Fibroblast of upper back skin (primary cell): ENCODE measurements around the gene HHIP.

Experiments used
- DNase-seq: peaks from one replicate; pipeline ENCODE4 v3.0.0-alpha.2; 2013

The HHIP gene

DNA sequence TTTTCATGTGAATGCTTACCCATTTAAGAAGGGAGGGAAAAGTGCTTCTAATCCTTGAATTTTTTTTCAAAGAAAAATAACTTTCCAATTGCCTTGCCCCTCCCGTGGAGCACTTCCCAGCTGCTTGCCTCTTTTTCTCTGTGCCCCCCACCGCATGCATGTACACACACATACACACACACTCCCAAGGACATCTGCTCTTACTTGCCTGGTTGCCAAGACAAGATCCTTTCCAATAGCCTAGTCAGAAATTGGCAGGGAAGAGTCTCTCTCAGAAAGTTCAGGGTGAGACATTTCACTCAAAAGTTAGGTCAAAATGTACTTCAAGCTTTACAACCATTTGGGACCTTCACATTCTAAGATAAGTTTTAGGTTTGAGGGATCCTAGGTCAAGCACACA, 10.9 kb downstream of the HHIP start:
- peak; percentile 41 for DNase-seq

GRCh38 chr4:144658015-144658567, 12.1 kb downstream of the HHIP start:
- no peak for DNase-seq

DNA sequence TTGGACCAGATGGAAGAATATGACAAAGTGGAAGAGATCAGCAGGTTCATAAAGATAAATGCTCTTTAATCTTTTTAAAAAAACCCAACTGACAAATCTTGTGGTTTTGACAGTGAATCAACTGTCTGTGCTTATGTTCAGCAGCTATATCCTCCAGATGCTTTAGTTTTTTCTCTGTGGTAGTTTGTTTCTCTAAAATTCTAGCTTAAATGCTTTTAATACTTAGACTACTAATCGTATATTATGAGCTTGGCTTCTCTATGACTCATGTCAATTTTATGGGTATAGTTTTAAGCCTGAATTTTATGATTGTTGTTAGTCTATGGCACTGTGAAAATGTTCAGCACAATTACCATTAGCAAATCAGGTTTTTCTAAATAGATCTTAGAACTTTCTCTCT, 12.9 kb downstream of the HHIP start:
- peak; percentile 86 for DNase-seq

DNA sequence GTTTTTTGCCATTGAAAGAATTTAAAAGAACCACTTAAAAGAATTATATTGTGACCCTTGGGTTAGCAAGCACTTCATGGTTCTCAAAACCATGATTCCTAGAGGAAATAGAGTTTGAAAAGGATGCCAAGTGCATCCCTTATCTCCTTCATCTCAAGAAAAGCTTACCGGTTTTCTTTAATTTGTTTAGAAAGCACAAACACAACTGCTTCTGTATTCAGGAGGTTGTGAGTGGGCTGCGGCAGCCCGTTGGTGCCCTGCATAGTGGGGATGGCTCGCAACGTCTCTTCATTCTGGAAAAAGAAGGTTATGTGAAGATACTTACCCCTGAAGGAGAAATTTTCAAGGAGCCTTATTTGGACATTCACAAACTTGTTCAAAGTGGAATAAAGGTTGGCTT, 13.5 kb downstream of the HHIP start:
- DNase-seq: no peak

GRCh38 chr4:144663834-144664475, 18.0 kb downstream of the HHIP start:
- no peak for DNase-seq

DNA sequence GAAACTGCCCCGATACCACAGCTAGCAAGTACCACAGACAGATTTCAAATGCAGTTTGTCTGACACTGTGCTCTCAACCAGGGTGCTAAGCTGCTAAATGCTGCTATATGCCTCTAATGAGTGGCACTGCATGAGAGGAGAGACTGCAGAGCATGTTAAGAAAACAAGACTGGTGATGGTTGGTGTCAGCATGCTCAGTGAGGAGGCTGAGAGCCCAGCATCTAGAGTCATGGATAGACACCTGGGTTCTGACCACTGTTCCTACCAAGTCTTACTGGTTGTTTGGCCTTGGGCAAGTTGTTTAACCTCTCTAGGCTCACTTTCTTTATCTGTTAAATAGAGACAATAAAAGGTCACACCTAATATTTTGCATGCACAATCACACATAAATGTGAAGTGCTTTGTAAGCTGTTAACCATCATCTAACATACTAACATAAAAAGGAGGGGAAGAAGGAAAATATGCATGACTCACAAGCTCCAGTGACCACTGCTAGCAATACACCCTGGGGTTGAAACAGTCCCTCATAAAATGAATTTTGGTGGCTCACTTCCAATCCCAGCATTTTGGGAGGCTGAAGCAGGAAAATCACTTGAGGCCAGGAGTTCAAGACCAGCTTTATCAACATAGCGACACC, 20.7 kb downstream of the HHIP start:
- peak; percentile 91 for DNase-seq

GRCh38 chr4:144667500-144667899, 21.5 kb downstream of the HHIP start:
- peak; percentile 22 for DNase-seq

GRCh38 chr4:144670776-144671175, 24.8 kb downstream of the HHIP start:
- DNase-seq: no peak

DNA sequence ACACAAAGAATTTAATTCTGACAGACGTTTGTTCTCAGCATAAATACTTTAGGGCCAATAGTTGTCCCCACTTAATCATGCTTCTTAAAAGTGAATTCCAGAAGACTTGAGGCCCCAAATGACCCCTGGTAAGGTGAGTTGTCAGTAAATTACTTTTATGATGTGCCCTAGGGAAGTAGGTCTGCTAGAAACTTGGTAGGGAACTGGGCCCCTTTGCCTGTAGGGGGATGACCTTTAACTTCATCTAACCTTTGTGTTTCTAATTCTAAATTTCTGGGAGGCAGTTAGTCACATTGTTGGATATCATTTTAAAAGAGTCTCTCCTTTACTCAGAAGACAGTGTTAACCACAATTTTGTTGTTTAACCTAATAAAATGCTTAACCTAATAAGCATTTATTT, 28.8 kb downstream of the HHIP start:
- no peak for DNase-seq

DNA sequence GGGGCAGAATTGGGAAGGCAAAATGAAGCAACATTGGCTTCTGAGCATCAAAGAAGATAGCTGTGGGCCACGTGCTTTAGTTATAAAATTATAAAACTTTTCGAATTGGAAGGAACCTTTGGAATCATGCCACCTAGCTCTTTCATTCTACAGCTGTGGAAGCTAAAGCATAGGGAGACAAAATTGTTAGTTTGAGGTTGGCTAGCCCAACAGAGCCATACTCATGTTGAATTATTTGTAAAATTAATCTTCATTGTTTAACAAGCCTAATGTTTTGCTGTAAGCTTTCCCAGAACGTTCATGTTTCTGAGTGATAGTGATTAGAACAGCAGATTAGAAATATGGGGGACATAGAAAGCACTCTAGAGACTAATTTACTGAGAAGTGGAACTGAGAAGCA, 35.9 kb downstream of the HHIP start:
- no peak for DNase-seq

DNA sequence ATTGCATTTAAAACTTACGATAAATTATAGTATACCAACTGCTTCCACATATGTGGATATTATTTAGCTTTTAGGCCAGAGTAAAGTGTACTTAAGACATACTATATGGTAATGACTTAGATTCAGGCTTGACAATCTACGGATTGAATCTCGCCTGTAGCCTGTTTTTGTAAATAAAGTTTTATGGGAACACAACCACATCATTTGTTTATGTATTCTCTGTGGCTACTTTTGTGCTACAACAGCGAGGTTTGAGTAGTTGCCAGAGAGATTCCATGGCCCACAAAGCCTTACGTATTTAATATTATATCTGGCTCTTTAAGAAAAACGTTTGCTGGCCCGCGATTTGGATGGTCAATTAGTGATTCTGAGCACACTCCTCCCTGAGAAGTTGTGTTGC, 37.6 kb downstream of the HHIP start:
- no peak for DNase-seq

DNA sequence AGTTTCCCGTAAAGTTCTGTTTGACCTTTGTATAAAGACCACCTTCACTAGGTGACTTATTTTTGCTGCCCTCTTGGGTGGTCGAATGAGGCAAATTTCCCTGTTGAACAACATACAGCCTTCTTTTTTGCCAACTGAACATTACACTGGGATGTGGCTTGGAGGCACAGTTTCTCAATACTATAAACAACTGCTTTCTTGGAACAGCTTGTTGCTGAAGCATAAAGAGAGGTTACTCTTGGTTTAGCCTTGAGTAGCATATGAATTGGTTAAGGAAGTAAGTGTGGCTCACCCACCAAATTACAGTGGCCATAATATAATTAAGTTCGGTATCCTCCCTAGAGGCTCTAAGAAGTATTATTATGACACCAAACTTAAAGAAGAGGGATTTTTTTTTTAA, 40.0 kb downstream of the HHIP start:
- no peak for DNase-seq

DNA sequence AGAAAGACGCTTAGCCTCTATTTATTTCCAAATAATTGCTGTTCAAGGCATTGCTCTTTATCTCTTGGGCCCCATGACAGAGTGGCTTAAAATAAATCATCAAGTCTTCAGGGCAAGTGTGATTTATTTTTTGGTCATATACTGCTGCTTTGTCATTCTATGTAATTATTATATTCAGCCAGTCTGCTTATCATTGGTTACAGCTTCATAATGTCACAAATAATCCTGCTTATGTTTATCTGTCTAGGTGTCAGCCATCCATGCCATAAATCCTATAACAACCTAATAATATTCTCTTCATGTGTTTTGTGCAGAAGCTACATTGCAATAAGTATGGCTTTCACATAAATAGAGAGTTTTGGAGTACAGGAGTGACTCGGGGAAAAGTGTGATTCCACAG, 41.0 kb downstream of the HHIP start:
- DNase-seq: no peak

DNA sequence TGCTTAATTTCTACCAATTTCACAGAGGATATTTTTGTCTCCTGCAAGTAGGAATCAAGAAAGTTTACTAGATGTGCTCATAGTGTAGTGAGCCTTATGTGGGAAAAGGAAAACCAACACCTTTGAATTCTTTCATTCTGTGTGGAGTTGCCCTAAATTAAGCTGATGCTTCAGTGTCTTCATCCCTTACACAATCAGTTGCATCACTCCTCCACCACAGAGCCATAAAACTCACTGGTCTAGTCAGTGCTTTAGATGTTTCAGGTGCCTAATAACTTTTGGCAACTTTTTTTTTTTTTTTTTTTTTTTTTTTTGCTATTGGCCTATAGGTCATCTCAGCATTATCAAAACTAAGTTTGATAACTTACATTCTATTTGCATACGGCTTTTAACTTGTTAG, 41.5 kb downstream of the HHIP start:
- peak; percentile 23 for DNase-seq

DNA sequence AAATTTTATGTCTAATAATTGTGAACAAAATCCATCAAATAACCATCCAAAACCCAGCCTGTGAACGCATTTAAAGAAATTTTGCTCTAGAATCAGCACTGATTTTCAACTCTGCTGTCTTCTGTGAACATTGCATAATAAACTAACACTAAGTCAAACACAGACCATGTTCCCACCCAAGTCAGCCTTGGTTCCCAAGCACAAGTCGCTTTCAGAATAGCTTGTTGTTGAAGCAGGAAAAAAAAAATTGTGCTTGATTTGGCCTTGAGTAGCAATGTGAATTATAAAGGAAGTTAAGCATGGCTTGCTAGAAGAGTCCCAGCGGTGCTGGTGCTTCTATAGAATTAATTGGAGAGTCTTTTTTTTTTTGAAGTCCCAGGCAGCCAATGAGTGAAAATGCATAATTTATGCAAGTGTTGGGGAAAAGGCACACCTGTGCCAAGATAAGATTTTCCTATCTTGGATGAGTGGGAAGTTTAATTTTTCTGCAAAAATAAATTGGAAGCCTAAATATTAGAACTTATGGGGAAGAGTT, 42.1 kb downstream of the HHIP start:
- DNase-seq: no peak

DNA sequence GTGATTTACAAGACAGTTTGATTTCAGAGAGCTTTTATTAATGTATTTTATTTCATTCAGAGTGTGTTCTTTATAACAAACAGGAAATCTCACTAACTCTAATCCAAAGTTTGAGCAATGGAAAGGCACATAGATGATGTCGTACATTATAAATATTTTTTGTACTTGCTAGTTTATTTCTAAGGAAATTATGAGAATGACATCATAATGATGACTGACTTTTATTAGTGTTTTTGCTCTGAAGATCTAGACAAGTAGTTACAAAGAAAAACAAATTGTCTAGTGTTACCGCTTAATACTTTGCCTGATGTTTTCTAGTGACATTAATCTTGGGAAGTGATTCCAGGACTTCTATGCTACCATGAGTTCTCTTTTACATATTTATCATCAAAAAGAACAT, 43.2 kb downstream of the HHIP start:
- no peak for DNase-seq

- no peak for DNase-seq
Observed at GRCh38 chr4:144695721-144696120, 49.8 kb downstream of the HHIP start.

- DNase-seq: no peak
Observed at GRCh38 chr4:144696376-144696775, 50.4 kb downstream of the HHIP start.

- DNase-seq: peak; percentile 72
Observed at GRCh38 chr4:144699565-144699964, 53.6 kb downstream of the HHIP start.

DNA sequence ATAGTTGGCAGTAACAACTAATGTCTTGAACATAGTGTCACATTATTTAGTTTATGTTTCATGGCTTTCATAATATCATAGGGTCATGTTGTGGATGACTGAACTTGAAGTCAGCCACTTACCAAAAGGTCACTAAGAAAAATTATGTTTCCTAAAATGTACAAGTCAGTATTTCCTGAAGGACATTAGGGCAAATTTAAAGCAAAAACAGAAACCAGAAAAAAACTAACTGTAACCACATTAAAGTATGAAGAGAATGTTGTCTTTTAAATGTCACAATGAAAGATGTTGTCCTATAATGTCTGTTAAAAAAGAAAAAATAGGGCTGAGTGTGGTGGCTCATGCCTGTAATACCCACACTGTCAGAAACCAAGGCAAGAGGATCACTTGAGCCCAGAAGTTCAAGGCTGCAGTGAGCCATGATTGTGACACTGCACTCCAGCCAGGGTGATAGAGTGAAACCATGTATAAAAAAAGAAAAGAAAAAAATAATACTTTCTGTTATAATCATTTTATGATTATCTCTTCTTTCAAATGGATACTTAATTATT, 55.8 kb downstream of the HHIP start:
- DNase-seq: peak; percentile 33

- DNase-seq: no peak
Observed at GRCh38 chr4:144703494-144703893, 57.5 kb downstream of the HHIP start.

DNA sequence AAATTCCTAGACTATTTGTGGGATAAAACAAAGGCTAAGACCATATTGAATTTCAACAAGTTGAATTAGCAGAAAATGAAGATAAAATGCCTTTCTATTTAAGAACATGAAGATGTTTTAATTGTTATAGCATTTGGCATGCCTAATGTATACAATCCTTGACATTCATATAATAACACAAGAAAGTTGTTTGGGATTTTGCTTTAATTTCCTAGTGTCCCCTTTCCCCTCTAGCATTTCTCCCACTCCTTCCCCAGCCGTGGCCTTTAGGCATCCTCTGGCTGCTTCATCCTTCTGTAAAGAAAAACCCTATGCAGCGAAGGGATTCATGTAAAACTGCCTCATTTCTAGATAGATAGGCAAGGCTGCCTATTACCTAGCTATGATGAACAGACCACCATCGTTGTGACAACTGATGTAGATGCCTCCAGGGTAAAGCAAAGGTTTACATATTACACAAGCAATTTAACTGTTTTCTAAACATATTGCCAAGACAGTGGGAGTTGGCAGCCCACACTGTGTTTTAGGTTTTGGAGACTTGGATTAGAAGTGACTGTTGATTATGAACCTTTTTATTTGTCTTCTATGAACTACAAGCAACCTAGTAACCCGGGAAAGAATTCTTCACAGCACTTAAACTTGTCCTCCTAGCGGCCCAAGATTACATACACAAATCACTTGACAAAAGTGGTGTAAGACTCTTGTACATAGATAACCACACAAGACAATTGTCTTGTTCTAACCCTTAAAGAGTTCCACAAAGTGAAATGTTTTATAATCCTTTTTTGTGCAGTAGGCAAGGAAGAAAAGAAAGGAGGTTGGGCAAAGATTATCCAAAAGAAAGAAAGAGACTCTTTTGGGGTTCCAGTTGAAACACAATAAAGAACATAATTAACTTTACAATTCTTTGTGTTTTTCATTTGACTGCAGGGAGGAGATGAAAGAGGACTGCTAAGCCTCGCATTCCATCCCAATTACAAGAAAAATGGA, 59.9 kb downstream of the HHIP start:
- DNase-seq: no peak

DNA sequence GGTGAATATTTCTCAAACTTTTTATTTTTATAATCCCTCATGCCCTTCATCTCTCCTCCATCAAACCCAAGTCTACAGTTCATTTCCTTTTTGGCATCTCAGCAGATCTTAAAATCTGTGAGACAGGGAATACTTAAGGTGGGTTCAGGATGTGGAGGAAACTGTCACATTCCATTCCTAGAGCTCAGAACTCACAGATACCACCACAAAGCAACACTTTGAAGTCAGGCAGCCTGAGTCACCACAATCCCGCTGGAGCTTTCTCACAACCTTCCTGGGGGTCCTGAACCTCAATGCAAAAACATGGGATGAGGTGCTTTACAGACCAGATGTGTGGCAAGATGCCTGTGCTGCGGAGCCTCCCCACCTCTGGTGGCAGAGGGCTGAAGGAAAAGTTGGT, 63.2 kb downstream of the HHIP start:
- peak; percentile 98 for DNase-seq
